K562 (cell line): ENCODE results near the gene NXN. TPM values are rescaled to one million over a fixed set of nuclear protein-coding genes. Genes with fewer than 3 reads are reported as not detected.

ENCODE experiments used
- ATAC-seq: fragments of 200-7000 bp; cut with Tn5 transposase; 3 replicates; pipeline ENCODE4 v1.9.1; 2020; ENCODE audit warnings: moderate library complexity
- BruUV-seq: library from RNA; stranded (reverse); fragments of 400-500 nt; replicated peaks from 2 replicates; lab custom pipeline; 2021; lab: Mats Ljungman, UMichigan
- CTCF ChIA-PET: fragments of 300-600 bp; formaldehyde crosslinking; extraction: SDS; loops from one replicate; lab custom pipeline; 2021; ENCODE audit warnings: low intra/inter-chr PET ratio; lab: Yijun Ruan, JAX
- POLR2A ChIA-PET: fragments of 300-600, 350-650 bp; sonication (Branson Sonifier 250); formaldehyde crosslinking; extraction: SDS; loops from one replicate; lab custom pipeline; 2021; ENCODE audit warnings: antibody characterized with exemption, inconsistent platforms; lab: Yijun Ruan, JAX
- DNase-seq, 4 experiments: peaks; one replicate each; pipeline versions ENCODE4 v3.0.0 to v3.0.0-alpha.2; 2011 to 2018; ENCODE audit warnings: low spot score in 3 of 4, mixed read lengths in 3 of 4; ENCODE audit errors: extremely low read depth in 1 of 4
- FAIRE-seq: peaks from 2 replicates; lab custom pipeline; 2011; peaks lifted over from hg19 to GRCh38; lab: Jason Lieb, UNC
- H2AFZ ChIP-seq: 2 replicates; pipeline ENCODE4 v1.6.0; 2011; ENCODE audit warnings: low read depth, low read length, control low read depth, inconsistent platforms
- H3K27ac ChIP-seq: fragments of 200-600 bp; 3 replicates; pipeline ENCODE4 v1.8.0; 2011; ENCODE audit warnings: low read depth, mild to moderate bottlenecking, control low read depth, inconsistent platforms, low read length, moderate library complexity, mixed read lengths; ENCODE audit errors: extremely low read depth
- H3K27me3 ChIP-seq, 2 experiments: fragments of 300-600 bp in 1 of 2; 2 replicates in 1 of 2; 3 replicates in 1 of 2; pipeline versions ENCODE4 v1.6.0 to v1.8.0; 2011; ENCODE audit warnings: inconsistent platforms in 2 of 2, low read length in 2 of 2, mild to moderate bottlenecking in 1 of 2, mixed read lengths in 1 of 2, moderate library complexity in 1 of 2; ENCODE audit not compliant: control insufficient read depth in 2 of 2, insufficient read depth in 2 of 2
- H3K36me3 ChIP-seq: fragments of 300-600 bp; 3 replicates; pipeline ENCODE4 v1.8.0; 2011; ENCODE audit warnings: mild to moderate bottlenecking, low read length, inconsistent platforms; ENCODE audit not compliant: control insufficient read depth, insufficient read depth
- H3K4me1 ChIP-seq, 2 experiments: fragments of 200-600 bp in 1 of 2; replicated peaks in 1 of 2; 2 replicates in 1 of 2; 3 replicates in 1 of 2; pipeline versions ENCODE4 v1.5.1 to v1.8.0; 2011; ENCODE audit warnings: inconsistent platforms in 2 of 2, low read length in 2 of 2, mild to moderate bottlenecking in 1 of 2, mixed read lengths in 1 of 2, moderate library complexity in 1 of 2; ENCODE audit not compliant: control insufficient read depth in 2 of 2, insufficient read depth in 2 of 2
- H3K4me2 ChIP-seq: 2 replicates; pipeline ENCODE4 v1.6.1; 2011; ENCODE audit warnings: low read length, control low read depth, inconsistent platforms, mixed read lengths; ENCODE audit not compliant: insufficient read depth
- H3K4me3 ChIP-seq: fragments of 200-600 bp; sonication (generic), shearing (Covaris generic); 2 replicates; pipeline ENCODE4 v1.5.1; 2016; ENCODE audit warnings: control low read depth, inconsistent platforms
- H3K79me2 ChIP-seq: fragments of 200-600 bp; 3 replicates; pipeline ENCODE4 v1.8.0; 2011; ENCODE audit warnings: low read length, inconsistent platforms; ENCODE audit not compliant: control insufficient read depth, insufficient read depth
- H3K9ac ChIP-seq, 2 experiments: 2 replicates each; pipeline versions ENCODE4 v1.6.0 to v1.6.1; 2011; ENCODE audit warnings: low read depth in 2 of 2, low read length in 2 of 2, control low read depth in 1 of 2, inconsistent platforms in 1 of 2, mild to moderate bottlenecking in 1 of 2, mixed read lengths in 1 of 2; ENCODE audit not compliant: insufficient read depth in 1 of 2
- H3K9me1 ChIP-seq: one replicate; pipeline ENCODE4 v1.6.0; 2011; ENCODE audit warnings: inconsistent platforms, mild to moderate bottlenecking, low read length, moderate library complexity; ENCODE audit not compliant: control insufficient read depth, insufficient read depth
- H3K9me3 ChIP-seq: replicated peaks from 2 replicates; pipeline ENCODE4 v1.5.1; 2011; ENCODE audit warnings: low read depth, low read length, inconsistent platforms; ENCODE audit not compliant: control insufficient read depth, insufficient read depth
- H4K20me1 ChIP-seq: replicated peaks from 2 replicates; pipeline ENCODE4 v1.6.1; 2011; ENCODE audit warnings: low read length, inconsistent platforms, mixed read lengths; ENCODE audit not compliant: control insufficient read depth, insufficient read depth
- ERF ChIP-seq: fragments of 450-650 bp; formaldehyde crosslinking; IDR thresholded peaks from 2 replicates; pipeline ENCODE4 v1.4.0; 2020; ENCODE audit warnings: mild to moderate bottlenecking, mixed read lengths
- GTF2A2 ChIP-seq: IDR thresholded peaks from 2 replicates; pipeline ENCODE4 v1.6.1; 2016; ENCODE audit warnings: mild to moderate bottlenecking, missing genetic modification characterization, missing compliant biosample characterization
- HIVEP1 ChIP-seq: fragments of 250-450 bp; sonication (Bioruptor Pico); IDR thresholded peaks from 2 replicates; pipeline ENCODE4 v1.4.0; 2020; ENCODE audit warnings: mild to moderate bottlenecking
- HOXB6 ChIP-seq: fragments of 250-450 bp; sonication (Bioruptor Pico); IDR thresholded peaks from 2 replicates; pipeline ENCODE4 v1.5.1; 2022; ENCODE audit warnings: mild to moderate bottlenecking, borderline replicate concordance
- MXD1 ChIP-seq: fragments of 250-450 bp; sonication (Bioruptor Pico); IDR thresholded peaks from 2 replicates; pipeline ENCODE4 v1.8.0; 2021; ENCODE audit warnings: borderline replicate concordance, mild to moderate bottlenecking, moderate library complexity; ENCODE audit not compliant: poor library complexity, severe bottlenecking
- POLR2A ChIP-seq: fragments of 450-650 bp; conservative IDR thresholded peaks from 2 replicates; pipeline ENCODE4 v1.6.1; 2016
- POLR2H ChIP-seq: IDR thresholded peaks from 2 replicates; pipeline ENCODE4 v1.6.1; 2016; ENCODE audit warnings: missing genetic modification characterization, low read depth, mild to moderate bottlenecking, control low read depth, missing compliant biosample characterization, moderate library complexity
- RBM25 ChIP-seq: fragments of 200-400 bp; formaldehyde crosslinking; IDR thresholded peaks from 2 replicates; pipeline ENCODE4 v1.6.1; 2018; ENCODE audit warnings: low read length, low read depth, moderate library complexity; ENCODE audit not compliant: severe bottlenecking
- SMARCA5 ChIP-seq: fragments of 450-650 bp; IDR thresholded peaks from 2 replicates; pipeline ENCODE4 v1.6.1; 2016
- ZBTB17 ChIP-seq: fragments of 450-650 bp; formaldehyde crosslinking; IDR thresholded peaks from 2 replicates; pipeline ENCODE4 v1.4.0; 2020; ENCODE audit warnings: mild to moderate bottlenecking
- ZBTB8A ChIP-seq: fragments of 450-650 bp; IDR thresholded peaks from 2 replicates; pipeline ENCODE4 v1.6.1; 2018; ENCODE audit warnings: mild to moderate bottlenecking, moderate library complexity; ENCODE audit not compliant: partially characterized antibody
- WGBS: fragments of 100-300 bp; shearing (Covaris generic); methylation state at CpG from one replicate; pipeline ENCODE4 v1.1.6; 2016; ENCODE audit warnings: low coverage, mixed read lengths; ENCODE audit not compliant: insufficient coverage; ENCODE audit errors: missing lambda C conversion rate; 5-methylcytosine and 5-hydroxymethylcytosine counted together
- in situ Hi-C: fragments of 300-500 bp; cut with MboI; formaldehyde crosslinking; loops from 4 replicates; pipeline ENCODE4 v1.15.0; 2018; ENCODE audit warnings: inconsistent platforms, mixed read lengths
- intact Hi-C: fragments of 100-400 bp; cut with micrococcal nuclease; formaldehyde crosslinking; loops from 2 replicates; pipeline ENCODE4 v1.14.2; 2022
- polyA plus RNA-seq, 8 experiments: library from polyadenylated mRNA; depleted of rRNA in 4 of 8; stranded (reverse) in 5 of 8; unstranded in 3 of 8; fragments of >200 nt; fragmentation: Nextera tagmentation in 2 of 8; fragmentation: Illumina TruSeq in 1 of 8; extraction: Ambion mirVana in 2 of 8; extraction: Trizol in 1 of 8; gene quantifications; 2 replicates each; pipeline versions ENCODE4 v1.2.1 to v1.2.3, GENCODE V29; 2011 to 2014; ENCODE audit warnings: inconsistent platforms in 1 of 8, missing spikeins in 1 of 8
- total RNA-seq, 7 experiments: library from RNA; depleted of rRNA in 6 of 7; stranded (reverse); fragments of >200 nt in 6 of 7; fragmentation: Illumina TruSeq in 2 of 7; extraction: Trizol in 2 of 7; gene quantifications; 2 replicates each; pipeline versions ENCODE4 v1.2.1 to v1.2.3, GENCODE V29; 2011 to 2021; ENCODE audit warnings: low replicate concordance in 1 of 7

Gene NXN
- total and polyA plus RNA-seq, 9 of the 15 experiments (the other 6 are each of a cell fraction or from before 2014, with no cell fraction given), result 0.08 to 0.39 (median 0.29) TPM; not detected in 5

- Histone ChIP-seq H4K20me1 (no peaks in the 10 kb centered on the region; the same call in 1 of the 2 replicates), H3K27ac (no peak overlapping the region), H3K79me2 (no peaks in the 10 kb centered on the region), H3K27me3 (peaks cover 36 to 70% of the 10 kb centered on the region in 2 experiments), H3K4me1 (no peaks in the 10 kb centered on the region), H3K4me3 (no peak overlapping the region), H3K9me1 (no peaks in the 10 kb centered on the region), H3K9ac (no peak overlapping the region), H2AFZ (no peak overlapping the region), H3K36me3 (no peaks in the 10 kb centered on the region), H3K4me2 (no peak overlapping the region), H3K9me3 (no peaks in the 10 kb centered on the region)
- WGBS, result under 1% methylated on average over 18 of the region's 25 CpGs
- no TSS peak for BruUV-seq
- ChIA-PET CTCF (interaction anchor here (0.6 kb wide), 1 partner anchor 146 kb away, joined by 3 read pairs; the partner anchor contains the start of gene TIMM22), POLR2A (interaction anchor here (1.0 to 1.6 kb wide), 3 partner anchors 19 to 41 kb away, joined by 3 to 6 read pairs (median 3); no protein-coding TSS in a partner anchor)
- TF ChIP-seq HOXB6 (CRISPR knock-in tag) (no peak), HIVEP1 (CRISPR knock-in tag) (no peak)
- intact Hi-C loops (no loop called here), in situ Hi-C loops (no loop called here)
- FAIRE-seq, result no peak
- ATAC-seq, result no peak
- no peak for DNase-seq
Measured at GRCh38 chr17:850086-850850, 129.3 kb downstream of the NXN start.

GRCh38 chr17:848402-848801 lies 131.2 kb downstream of the NXN start:
- POLR2A ChIA-PET, result no interaction called here
- H3K9me3 ChIP-seq, result no peaks in the 10 kb centered on the region
- WGBS, result 2% methylated on average over 11 of the region's 11 CpGs
- H3K36me3 ChIP-seq, result no peaks in the 10 kb centered on the region
- H4K20me1 ChIP-seq, result peaks cover 4% of the 10 kb centered on the region; the same call in 1 of the 2 replicates
- no peak overlapping the region for H3K4me2 ChIP-seq
- H3K9me1 ChIP-seq, result no peaks in the 10 kb centered on the region
- no peaks in the 10 kb centered on the region for H3K4me1 ChIP-seq
- in situ Hi-C loops (no loop called here), intact Hi-C loops (no loop called here)
- DNase-seq (no peak), FAIRE-seq (no peak), ATAC-seq (no peak)
- H3K27me3 ChIP-seq, result peaks cover 45 to 81% of the 10 kb centered on the region in 2 experiments
- CTCF ChIA-PET, result no interaction called here
- BruUV-seq, result no TSS peak
- no peak overlapping the region for H2AFZ ChIP-seq
- H3K27ac ChIP-seq, result no peak overlapping the region
- TF ChIP-seq ZBTB17 (CRISPR knock-in tag), result no peak
- no peak for TF ChIP-seq POLR2A
- TF ChIP-seq ZBTB8A, result no peak
- TF ChIP-seq GTF2A2 (tag), result no peak
- TF ChIP-seq SMARCA5, result no peak
- no peak for TF ChIP-seq ERF (CRISPR knock-in tag)
- no peak for TF ChIP-seq POLR2H (tag)
- TF ChIP-seq RBM25, result no peak
- TF ChIP-seq MXD1 (CRISPR knock-in tag), result no peak
- no peak overlapping the region for H3K4me3 ChIP-seq
- no peak overlapping the region for H3K9ac ChIP-seq
- no peaks in the 10 kb centered on the region for H3K79me2 ChIP-seq
